HG02870 (cell line): ENCODE measurements around the gene TSSK3.

Source experiments
- ATAC-seq: cut with Tn5 transposase; IDR thresholded peaks from one replicate; pipeline ENCODE4 v1.9.1; 2021; ENCODE audit warnings: mild to moderate bottlenecking, moderate library complexity; ENCODE audit not compliant: unreplicated experiment

The TSSK3 gene

DNA sequence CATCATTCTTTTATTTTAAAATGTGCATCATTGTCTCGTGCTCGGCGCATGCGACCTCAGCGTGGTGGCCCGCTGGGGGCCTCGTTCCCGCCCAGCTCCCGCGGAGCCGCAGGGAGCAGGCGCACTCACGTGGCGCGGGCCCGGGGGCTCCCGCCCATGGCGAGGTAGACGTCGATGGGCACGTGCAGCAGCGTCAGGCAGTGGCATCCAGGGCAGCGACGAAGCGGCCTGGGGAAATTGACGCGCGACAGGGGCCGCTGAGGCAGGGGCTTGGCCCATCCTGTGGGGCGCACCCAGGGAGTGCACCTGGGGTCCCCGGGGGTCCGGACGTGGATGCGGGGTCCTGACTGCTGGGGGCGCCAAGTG, 1.0 kb upstream of the TSSK3 start:
- no peak for ATAC-seq

DNA sequence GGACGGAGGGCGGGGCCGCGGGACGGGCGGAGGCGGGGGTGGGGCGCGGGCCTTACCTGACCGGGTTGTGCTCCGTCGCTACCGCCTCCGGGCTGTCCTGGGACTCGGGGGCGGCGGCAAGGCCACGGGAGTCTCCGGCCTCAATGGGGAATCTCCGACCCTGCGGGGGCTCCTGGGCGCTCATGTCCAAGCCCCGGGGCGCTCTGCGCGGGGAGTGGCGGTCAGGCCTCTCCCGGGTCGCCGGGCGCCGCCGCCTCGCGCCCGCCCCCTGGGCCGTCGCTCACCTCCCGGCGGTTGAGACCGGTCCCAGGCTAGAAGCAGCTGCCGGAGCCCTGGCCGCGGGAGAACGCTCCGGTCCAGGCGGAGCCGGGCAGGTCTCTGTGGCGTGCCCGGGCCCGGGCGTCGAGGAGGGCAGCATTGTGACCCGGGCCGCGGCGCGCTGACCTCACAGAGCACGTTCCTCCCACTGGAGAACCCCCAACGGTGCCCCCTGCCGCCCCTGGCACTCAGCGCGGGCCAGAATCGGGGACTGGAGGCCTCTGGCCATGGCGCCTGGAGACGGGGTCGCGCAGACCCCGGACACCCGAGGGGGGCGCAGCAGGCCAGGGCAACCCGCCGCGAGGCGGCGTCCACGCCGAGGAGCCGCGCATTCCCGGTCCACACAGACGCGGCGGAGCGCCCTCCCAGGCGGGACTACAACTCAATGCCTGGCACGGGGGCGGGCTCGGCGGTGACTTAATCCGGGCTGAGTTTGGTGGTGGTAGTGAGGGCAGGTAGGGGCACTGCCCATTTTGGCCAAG, 465 bp upstream of the TSSK3 start:
- no peak for ATAC-seq

DNA sequence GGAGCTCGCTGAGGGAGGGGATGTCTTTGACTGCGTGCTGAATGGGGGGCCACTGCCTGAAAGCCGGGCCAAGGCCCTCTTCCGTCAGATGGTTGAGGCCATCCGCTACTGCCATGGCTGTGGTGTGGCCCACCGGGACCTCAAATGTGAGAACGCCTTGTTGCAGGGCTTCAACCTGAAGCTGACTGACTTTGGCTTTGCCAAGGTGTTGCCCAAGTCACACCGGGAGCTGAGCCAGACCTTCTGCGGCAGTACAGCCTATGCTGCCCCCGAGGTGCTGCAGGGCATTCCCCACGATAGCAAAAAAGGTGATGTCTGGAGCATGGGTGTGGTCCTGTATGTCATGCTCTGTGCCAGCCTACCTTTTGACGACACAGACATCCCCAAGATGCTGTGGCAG, 1.4 kb downstream of the TSSK3 start:
- no peak for ATAC-seq

DNA sequence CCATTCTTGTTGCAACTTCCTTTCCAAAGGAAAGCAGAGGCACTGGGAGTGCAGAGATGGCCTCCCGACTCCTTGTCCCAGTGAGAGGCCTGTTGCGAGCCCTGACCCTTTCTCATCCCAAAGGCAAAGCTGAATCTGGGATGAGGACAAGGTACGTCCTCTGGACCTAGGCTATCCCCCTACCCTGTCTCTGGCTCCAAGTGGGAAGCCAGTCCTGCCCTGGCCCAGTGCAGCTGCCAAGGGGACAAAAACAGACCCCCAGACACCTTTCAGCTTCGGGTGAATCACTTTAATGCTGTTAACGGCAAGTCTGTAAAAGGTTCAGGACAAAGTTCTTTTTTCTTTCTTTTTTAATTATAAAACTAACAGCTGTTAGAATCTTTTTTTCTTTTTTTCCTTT, 2.5 kb downstream of the TSSK3 start:
- no peak for ATAC-seq

DNA sequence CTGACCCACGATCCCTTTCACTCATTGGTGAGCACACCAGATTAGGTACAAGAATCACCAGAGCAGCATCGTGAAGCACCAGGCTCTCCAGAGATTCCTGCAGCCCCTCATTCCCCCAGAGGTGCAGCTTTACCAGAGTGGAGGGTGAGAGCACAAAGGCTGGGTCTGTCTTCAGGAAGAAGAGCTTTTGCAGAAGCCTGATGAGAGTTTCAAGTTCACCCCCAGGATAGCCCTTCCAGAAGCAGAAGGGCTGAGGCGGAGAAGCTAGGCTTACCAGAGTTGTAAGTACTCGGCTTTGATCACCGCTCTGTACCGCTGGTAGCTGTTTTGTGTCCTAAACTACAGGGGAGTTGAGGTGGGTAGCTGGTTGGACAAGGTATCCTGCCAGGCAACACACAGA, 3.1 kb downstream of the TSSK3 start:
- ATAC-seq = no peak

DNA sequence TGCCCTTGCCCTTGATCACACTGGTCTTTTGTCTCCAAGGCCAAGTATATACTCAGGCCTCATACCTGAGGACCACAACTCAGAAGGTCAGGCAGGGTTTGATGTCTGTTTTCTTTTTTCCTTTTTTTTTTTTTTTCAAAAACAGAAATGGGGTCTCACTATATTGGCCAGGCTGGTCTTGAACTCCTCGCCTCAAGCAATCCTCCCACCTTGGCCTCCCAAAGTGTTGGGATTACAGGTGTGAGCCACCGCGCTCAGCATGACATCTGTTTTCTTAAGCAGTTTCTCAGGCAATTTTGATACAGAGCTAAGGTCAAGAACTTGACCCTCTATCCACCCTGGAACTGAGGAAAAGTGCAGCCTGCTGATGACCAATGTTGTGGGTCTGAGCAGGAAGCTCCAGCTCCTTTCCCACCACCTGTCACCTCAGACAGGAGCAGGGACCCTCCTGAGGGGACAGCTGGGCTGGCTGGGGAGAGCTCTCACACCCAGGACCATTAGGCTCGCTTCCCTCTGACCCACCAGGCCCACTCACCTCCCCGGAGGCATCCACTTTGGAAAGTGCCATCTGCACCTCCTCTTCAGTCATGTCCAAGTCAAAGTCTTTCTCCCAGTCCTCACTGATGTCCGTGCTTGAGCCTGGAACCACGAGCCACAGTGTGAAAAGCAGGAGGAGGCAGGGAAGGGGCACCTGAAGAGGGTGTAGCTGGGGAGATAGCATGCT, 5.7 kb downstream of the TSSK3 start:
- no peak for ATAC-seq

DNA sequence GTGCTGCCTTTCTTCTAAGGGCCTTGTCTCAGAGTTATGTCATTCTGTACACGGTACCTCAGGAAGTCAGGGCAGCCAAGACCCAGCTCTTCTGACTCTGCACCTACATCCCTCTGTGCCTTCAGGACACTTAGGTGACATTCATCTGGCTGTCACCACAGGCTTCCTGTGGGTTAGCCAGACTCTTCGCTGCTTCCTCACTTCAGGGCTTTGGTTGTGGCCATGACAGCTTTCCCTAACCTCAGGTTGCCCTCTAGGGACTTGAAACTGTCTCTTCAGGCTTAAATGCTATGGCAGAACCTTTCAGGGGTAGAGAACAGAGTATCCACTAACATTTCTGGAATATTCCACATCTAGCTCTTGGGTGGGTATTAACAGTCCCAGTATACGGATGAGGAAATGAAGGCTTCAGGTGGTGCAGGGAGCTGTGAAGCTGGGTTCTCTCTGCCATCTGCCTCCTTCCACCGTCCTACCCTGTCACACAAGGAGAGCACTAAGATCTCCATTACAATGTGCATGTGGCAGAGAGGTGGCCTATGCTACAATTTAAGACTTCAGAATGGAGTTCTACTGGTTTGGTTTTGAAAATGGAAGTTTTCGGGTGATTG, 9.9 kb downstream of the TSSK3 start:
- ATAC-seq = no peak

DNA sequence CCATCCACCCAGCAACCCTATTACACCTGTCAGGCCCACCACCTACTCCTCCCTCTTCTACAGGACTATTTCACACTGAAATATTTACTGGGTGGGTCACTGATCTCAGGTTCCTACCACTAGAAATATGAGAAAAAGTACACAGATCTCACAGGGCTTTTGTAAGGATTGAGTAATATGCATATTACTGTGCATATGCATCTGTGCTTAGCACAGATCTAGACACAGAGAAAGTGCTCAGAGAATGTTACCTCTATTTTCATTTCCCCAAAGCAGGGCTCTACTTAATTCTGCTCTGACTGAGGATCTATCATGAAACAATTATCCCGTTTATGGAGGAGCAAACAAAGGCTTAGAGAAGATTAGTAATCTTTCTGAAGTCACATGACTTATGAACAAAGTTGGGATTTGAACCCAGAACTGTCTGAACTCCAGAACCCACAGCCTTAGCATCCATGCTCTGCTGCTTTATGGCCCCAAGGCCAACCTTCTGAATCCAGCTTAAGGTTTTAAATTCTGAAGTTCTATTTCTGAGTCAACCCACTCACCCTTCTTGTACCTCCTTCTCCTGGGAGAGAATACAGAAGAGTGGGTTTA, 11.8 kb downstream of the TSSK3 start:
- ATAC-seq = no peak

DNA sequence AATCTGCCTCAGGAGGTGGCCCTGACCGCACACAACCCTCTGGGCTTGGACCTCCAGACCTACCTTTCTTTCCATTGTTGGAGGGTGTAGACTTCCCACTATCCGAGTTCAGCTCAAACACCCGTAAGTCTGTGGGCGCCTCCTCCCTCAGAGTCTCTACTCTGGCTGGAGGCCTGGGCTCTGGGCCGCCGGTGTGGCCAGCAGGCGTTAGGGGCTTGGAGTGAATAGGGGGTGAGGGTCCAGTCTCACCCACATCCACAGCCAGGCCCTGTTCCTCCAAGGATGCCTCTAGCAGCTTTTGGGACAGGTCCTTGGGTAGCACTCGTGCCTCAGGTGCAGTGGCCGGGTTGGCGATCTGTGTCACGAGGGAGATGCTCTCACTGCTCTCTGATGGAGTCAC, 13.9 kb downstream of the TSSK3 start:
- ATAC-seq = no peak

DNA sequence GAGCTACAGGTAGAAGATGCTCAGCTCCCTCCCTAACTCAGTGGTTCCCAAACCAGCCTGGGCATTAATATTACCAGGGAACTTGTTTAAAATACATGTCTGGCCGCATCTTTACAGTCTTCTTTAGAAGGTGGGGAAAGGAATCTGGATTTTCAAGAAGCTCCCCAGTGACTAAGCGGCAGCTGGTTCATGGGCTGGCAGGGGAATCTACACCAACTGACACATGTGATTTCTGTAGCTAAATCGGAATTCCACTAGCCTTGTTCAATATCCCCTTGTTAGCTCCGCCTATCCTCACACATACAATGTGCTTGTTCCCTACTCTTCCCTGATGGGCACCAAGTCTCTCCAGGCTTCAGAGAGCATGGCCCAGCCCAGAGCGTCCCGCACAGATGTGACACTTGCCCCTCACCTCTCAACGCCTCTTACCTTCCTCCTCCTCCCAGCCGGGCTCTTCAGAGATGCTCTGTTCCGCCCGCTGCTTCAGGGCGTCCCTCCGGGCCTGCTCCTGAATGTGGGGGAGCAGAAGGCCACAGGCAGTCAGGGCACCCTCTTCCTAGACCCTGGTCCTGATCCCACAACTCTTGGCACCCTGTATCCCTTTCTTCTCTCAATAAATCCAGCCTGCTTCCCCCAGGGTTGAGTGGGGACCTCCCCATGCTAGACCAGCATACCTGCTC, 15.3 kb downstream of the TSSK3 start:
- ATAC-seq = no peak

DNA sequence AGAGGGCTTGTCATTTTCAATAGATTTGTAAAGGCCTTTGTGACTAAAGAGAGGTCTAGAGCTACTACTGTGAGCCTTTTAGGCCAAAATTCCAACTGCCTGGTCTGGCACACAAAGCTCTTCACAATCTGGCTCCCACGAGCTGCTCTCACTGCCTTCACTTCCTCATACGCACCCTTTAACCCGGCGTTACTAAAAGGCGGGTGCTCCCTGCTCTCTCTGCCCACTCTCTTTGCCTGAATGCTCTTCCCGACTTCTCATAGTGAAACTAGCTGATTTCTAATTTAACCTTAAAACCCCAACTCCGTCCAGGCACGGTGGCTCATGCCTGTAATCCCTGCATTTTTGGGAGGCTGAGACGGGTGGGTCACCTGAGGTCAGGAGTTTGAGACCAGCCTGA, 17.7 kb downstream of the TSSK3 start:
- no peak for ATAC-seq

DNA sequence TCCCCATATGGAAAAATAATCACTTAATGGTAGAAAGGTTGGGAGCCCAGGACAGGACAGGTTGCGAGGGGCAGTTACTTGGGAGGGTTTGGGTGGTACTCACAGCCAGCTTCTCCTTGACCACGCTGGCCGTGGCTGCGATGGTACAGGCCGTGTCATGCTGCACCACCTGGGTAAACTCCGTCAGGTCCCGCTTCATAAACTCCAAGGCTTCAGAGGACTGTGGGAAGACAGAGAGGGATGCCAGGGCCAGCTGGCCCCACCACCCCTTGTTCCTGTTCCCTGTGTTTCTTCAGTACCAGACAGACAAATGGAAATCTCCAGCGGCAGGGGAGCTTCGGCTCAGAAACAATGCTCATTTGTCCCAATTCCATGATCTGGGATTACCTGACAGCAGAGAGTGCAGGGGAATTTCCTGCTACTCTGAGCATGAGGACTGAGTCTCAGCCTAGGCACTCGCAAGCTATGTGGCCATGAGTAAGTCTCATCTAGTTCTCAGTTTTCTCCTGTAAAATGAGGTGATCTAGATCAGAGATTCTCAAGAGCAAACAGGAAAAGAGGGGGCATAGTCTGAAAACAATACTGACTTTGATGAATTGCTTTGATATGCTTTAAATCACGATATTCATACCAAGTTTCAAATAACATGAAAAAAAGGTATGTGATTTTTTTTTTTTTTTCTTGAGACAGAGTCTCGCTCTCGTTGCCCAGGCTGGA, 24.5 kb downstream of the TSSK3 start:
- ATAC-seq = no peak

DNA sequence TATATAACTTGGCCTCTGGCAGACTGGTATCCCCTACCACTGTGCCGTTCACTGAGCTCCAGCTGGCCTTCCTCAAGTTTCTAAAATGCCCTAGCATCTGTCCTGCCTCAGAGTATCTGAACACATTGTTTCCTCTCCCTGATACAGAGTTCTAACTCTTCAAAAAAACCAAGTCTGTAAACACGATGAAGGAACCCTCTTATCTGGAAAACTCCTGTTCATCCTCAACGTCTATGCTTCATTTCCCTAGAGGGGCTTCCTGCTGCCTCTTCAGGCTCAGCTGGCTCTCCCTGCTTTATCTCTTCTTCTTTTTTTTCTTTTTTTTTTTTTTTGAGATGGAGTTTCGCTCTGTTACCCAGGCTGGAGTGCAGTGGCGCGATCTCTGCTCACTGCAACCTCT, 26.3 kb downstream of the TSSK3 start:
- ATAC-seq = no peak

DNA sequence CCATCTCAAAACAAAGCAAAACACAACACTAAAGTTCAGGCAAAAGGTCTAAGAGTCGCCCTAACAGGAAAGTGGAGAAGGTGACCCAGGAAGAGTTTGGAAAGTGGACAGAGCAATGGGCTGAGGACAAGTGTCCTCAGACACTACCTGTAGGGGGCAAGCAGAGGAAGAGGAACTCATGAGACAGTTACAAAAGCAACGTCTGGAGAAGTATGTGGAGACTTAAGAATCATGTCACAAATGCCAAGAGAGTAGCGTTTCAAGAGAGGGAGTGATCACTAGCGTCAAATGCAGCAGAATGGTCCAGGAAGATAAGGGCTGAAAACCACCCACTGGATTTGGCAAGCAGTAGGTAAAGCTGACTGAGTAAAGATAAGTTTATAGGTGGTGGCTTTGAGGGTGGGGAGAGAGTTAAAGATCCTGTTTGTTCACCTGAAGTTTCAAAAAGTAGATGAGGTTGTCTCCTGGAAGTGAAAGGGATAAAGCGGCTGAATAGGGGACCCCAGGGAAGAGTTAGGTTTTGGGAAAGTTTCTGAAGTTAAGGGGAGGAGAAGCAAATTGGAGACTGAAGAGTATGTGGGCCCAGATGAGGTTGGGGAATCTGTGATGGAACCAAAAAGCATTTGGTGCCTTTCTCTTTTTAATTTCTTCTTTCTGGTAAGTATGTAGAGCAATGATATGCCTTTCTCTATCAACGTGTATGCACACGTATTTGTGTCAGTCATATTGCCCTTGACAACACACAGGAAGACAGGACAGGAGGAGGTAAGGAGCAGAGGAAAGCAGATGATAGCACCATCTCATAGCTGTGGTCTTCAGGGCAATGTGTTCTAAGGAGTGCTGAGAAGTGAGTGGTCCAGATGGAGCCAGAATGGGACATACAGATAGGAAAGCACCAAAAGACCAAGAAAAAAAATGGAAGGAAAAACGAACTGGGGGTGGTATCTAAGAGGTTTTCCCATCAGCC, 28.8 kb downstream of the TSSK3 start:
- no peak for ATAC-seq

DNA sequence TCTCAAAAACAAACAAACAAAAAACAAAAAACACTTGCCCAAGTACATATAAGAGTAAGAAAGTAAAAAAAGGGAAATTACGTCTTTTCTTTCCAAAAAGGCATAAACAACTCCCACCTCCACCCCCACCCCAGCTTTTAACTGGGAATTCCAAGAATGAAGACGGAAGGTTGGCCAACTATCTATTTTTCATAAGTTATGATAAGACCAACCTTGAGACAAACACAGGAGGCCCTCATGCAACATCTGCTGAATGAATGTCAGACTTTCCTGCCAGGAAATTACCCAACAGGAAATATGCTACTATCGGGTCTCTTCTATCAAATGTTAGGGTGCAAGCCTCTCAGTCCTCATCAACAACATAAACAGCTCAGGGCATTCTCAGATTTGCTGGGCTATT, 30.0 kb downstream of the TSSK3 start:
- no peak for ATAC-seq

DNA sequence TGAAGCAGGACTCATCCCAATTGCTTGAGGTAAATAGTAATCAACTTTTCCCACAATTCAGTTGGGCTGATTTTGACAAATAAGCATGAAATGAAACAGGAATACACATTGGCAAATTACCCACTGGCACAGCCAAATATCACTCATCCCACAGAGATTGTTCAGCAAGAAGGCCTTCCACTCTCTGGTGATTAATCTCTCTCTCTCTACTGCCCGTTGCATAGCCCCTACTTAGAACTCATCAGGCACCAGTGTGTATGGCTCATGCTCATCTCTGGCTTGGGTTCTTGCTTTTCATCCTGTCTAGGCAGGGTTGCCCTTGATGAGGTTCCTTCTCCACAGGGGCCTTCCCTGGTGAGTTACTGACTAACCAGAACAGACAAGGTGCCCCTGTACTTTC, 30.8 kb downstream of the TSSK3 start:
- ATAC-seq = no peak

DNA sequence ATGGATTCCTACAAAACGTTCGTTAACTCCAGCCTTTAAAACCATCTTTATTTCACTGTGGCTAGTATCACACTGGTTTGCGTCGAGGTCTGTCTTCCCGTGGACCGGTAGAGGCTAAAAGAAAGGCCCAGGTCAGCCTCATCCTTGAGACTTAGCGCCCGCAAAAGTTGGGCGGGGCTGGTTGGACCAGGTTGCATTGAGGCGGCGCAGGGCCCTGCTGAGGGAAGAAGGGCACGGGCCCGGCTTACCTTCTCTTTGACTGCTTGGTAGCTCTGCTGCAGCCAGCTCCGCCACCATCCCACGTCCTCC, 31.4 kb downstream of the TSSK3 start:
- ATAC-seq = no peak

DNA sequence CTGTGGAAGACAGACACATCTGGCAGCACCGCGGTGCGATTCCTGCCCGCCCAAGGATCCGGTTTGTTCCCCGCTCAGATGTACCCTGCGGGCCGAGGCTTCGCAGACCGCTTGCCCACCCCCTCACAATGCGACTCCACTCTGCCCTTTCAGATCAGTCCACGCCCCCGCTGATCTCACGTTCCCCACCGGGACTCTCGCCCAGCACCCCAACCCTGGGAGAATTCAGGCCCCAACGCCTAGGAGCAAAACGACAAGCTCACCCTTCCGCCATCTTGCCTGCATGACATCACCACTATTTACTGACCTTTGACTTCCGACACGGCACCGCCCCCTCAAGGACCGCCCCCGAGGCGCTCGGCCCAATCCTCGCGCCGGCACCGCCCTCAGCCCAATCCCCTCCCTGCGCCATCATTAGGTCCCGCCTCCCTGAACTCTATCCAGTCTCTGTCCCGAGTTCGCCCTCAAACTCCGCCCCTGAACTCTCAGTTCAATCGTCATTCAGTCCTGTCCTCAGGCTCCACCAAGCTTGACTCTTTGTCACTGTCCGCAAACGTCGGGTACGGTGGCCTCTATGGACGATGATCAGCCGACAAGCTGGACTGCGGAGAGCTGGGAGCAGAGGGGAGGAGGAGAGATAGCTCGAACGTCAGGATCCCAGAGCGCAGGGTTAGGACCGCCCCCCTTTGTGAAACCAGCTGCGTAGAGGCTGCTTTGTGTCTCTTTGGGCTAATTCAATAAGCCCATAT, 32.0 kb downstream of the TSSK3 start, which contains the start of gene BSDC1:
Gene BSDC1 (minus strand): TSS at position 301 of the 749 bp plus-strand sequence. CDS start 27 bp downstream, at position 274.
- ATAC-seq = peak; percentile 96
